A549 (cell line): ENCODE results near the gene PRODH.
"Not testable (repeated sequence)": the region's sequence is repeated elsewhere in the genome, so short reads cannot be mapped to it uniquely, and the experiment has no call there.

Source experiments
- BHLHE40 ChIP-seq: IDR thresholded peaks from 2 replicates; pipeline ENCODE4 v1.6.1; 2012; ENCODE audit warnings: low read depth, low read length, inconsistent platforms
- EP300 ChIP-seq, 2 experiments: fragments of >200 bp; sonication (Bioruptor Twin); formaldehyde crosslinking; IDR thresholded peaks; 2 replicates in 1 of 2; 3 replicates in 1 of 2; pipeline ENCODE4 v1.6.1; 2016 to 2017
- RCOR1 ChIP-seq: fragments of 150-350 bp; IDR thresholded peaks from 2 replicates; pipeline ENCODE4 v1.6.1; 2014; ENCODE audit warnings: antibody characterized with exemption, low read length, low read depth
- REST ChIP-seq: fragments of 200-600 bp; sonication (generic); IDR thresholded peaks from 2 replicates; pipeline ENCODE4 v1.6.1; 2016; ENCODE audit warnings: antibody characterized with exemption, mild to moderate bottlenecking, moderate library complexity
- TF ChIP-seq, protein P1 (sequence below): fragments of >200 bp; sonication (Bioruptor Twin); formaldehyde crosslinking; IDR thresholded peaks from 3 replicates; pipeline ENCODE4 v1.5.1; 2016

DNA sequence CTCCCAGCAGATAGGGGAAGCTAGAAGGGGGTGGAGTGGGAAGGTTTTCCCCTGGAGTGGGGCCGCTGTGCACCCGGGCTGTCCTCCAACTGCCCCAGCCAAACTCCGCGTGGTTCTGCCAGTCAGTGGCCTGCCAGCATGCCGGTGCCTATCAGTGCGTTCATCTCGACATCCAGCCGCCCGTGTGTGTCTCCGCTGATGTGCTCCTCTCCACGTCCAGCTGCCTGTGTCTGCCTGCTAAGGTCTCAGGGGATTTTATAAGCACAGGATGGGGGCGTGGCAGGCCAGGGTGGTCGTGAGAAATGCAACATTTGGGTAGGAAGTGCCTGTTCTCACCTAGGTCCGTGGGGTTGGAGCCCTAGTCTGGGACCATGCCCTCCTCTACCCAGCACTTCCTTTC, 17.0 kb upstream of the PRODH start:
- not testable (repeated sequence) for TF ChIP-seq EP300 (IDR thresholded peaks at IDR 0.05); REST; RCOR1; BHLHE40
- TF ChIP-seq, protein P1, sequence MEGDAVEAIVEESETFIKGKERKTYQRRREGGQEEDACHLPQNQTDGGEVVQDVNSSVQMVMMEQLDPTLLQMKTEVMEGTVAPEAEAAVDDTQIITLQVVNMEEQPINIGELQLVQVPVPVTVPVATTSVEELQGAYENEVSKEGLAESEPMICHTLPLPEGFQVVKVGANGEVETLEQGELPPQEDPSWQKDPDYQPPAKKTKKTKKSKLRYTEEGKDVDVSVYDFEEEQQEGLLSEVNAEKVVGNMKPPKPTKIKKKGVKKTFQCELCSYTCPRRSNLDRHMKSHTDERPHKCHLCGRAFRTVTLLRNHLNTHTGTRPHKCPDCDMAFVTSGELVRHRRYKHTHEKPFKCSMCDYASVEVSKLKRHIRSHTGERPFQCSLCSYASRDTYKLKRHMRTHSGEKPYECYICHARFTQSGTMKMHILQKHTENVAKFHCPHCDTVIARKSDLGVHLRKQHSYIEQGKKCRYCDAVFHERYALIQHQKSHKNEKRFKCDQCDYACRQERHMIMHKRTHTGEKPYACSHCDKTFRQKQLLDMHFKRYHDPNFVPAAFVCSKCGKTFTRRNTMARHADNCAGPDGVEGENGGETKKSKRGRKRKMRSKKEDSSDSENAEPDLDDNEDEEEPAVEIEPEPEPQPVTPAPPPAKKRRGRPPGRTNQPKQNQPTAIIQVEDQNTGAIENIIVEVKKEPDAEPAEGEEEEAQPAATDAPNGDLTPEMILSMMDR, result not testable (repeated sequence)
